GM23338 (cell line): ENCODE data around the gene ZNF836.

Experiments used
- CREB1 ChIP-seq: fragments of 250-450 bp; sonication (Bioruptor Pico); IDR thresholded peaks from 2 replicates; pipeline ENCODE4 v1.5.0; 2020; ENCODE audit warnings: low read depth, mild to moderate bottlenecking, moderate library complexity
- ETS1 ChIP-seq: IDR thresholded peaks from 2 replicates; pipeline ENCODE4 v1.6.1; 2016; ENCODE audit warnings: antibody characterized with exemption
- EZH2 ChIP-seq: fragments of 200-600 bp; sonication (generic); IDR thresholded peaks from one replicate; pipeline ENCODE4 v1.8.0; 2017; ENCODE audit warnings: antibody characterized with exemption, mild to moderate bottlenecking, low read depth; ENCODE audit not compliant: unreplicated experiment
- EZH2phosphoT487 ChIP-seq: fragments of 200-600 bp; sonication (generic); IDR thresholded peaks from one replicate; pipeline ENCODE4 v1.8.1; 2018; ENCODE audit warnings: antibody characterized with exemption; ENCODE audit not compliant: unreplicated experiment
- JUNB ChIP-seq: IDR thresholded peaks from one replicate; pipeline ENCODE4 v1.6.1; 2016; ENCODE audit warnings: antibody characterized with exemption; ENCODE audit not compliant: unreplicated experiment
- NANOG ChIP-seq: IDR thresholded peaks from 2 replicates; pipeline ENCODE4 v1.6.1; 2016; ENCODE audit warnings: antibody characterized with exemption, borderline replicate concordance
- POLR2AphosphoS5 ChIP-seq: IDR thresholded peaks from 2 replicates; pipeline ENCODE4 v1.6.1; 2016; ENCODE audit warnings: antibody characterized with exemption, low read depth
- STAT1 ChIP-seq: IDR thresholded peaks from one replicate; pipeline ENCODE4 v1.6.1; 2016; ENCODE audit warnings: antibody characterized with exemption; ENCODE audit not compliant: unreplicated experiment
- ZNF114 ChIP-seq: fragments of 250-450 bp; sonication (Bioruptor Pico); IDR thresholded peaks from 2 replicates; pipeline ENCODE4 v1.5.0; 2020; ENCODE audit warnings: mild to moderate bottlenecking, moderate library complexity
- TF ChIP-seq, protein P1 (sequence below), 2 experiments: fragments of 200-600 bp in 1 of 2; sonication (generic) in 1 of 2; conservative IDR thresholded peaks; 2 replicates each; pipeline versions ENCODE4 v1.5.1 to v1.6.1; 2016 to 2017; ENCODE audit warnings: antibody characterized with exemption in 2 of 2, low read depth in 2 of 2, mild to moderate bottlenecking in 2 of 2, moderate library complexity in 1 of 2
- TF ChIP-seq, protein P2 (sequence below): IDR thresholded peaks from one replicate; pipeline ENCODE4 v1.6.1; 2018; ENCODE audit warnings: antibody characterized with exemption; ENCODE audit not compliant: unreplicated experiment

GRCh38 chr19:52211926-52212571, 40.6 kb upstream of the ZNF836 start:
- TF ChIP-seq, protein P1, sequence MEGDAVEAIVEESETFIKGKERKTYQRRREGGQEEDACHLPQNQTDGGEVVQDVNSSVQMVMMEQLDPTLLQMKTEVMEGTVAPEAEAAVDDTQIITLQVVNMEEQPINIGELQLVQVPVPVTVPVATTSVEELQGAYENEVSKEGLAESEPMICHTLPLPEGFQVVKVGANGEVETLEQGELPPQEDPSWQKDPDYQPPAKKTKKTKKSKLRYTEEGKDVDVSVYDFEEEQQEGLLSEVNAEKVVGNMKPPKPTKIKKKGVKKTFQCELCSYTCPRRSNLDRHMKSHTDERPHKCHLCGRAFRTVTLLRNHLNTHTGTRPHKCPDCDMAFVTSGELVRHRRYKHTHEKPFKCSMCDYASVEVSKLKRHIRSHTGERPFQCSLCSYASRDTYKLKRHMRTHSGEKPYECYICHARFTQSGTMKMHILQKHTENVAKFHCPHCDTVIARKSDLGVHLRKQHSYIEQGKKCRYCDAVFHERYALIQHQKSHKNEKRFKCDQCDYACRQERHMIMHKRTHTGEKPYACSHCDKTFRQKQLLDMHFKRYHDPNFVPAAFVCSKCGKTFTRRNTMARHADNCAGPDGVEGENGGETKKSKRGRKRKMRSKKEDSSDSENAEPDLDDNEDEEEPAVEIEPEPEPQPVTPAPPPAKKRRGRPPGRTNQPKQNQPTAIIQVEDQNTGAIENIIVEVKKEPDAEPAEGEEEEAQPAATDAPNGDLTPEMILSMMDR (conservative IDR thresholded peaks at IDR 0.05; ENCODE audit: low read depth in 2 of 2): no peak
- TF ChIP-seq POLR2AphosphoS5 (no peak), EZH2phosphoT487 (no peak), EZH2 (no peak), NANOG (no peak), ETS1 (no peak), JUNB (no peak), ZNF114 (no peak), CREB1 (no peak), STAT1 (no peak)
- TF ChIP-seq, protein P2, sequence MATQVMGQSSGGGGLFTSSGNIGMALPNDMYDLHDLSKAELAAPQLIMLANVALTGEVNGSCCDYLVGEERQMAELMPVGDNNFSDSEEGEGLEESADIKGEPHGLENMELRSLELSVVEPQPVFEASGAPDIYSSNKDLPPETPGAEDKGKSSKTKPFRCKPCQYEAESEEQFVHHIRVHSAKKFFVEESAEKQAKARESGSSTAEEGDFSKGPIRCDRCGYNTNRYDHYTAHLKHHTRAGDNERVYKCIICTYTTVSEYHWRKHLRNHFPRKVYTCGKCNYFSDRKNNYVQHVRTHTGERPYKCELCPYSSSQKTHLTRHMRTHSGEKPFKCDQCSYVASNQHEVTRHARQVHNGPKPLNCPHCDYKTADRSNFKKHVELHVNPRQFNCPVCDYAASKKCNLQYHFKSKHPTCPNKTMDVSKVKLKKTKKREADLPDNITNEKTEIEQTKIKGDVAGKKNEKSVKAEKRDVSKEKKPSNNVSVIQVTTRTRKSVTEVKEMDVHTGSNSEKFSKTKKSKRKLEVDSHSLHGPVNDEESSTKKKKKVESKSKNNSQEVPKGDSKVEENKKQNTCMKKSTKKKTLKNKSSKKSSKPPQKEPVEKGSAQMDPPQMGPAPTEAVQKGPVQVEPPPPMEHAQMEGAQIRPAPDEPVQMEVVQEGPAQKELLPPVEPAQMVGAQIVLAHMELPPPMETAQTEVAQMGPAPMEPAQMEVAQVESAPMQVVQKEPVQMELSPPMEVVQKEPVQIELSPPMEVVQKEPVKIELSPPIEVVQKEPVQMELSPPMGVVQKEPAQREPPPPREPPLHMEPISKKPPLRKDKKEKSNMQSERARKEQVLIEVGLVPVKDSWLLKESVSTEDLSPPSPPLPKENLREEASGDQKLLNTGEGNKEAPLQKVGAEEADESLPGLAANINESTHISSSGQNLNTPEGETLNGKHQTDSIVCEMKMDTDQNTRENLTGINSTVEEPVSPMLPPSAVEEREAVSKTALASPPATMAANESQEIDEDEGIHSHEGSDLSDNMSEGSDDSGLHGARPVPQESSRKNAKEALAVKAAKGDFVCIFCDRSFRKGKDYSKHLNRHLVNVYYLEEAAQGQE: no peak
